T-cell (primary cell): Measurements from ENCODE around the gene EBLN2. TPM values are rescaled to one million over a fixed set of nuclear protein-coding genes. Genes with fewer than 3 reads are reported as not detected.

Experiments used
- ATAC-seq, 4 experiments: fragments of 200-7000 bp in 3 of 4; fragments of 150-1000 bp in 1 of 4; cut with Tn5 transposase; replicated peaks in 1 of 4; 1 replicate in 3 of 4; 2 replicates in 1 of 4; pipeline ENCODE4 v1.10.0; 2021; ENCODE audit warnings: moderate library complexity in 3 of 4, mild to moderate bottlenecking in 2 of 4, moderate number of reproducible peaks in 1 of 4
- CTCF ChIA-PET, 2 donors: fragments of 300-600 bp; sonication (Branson Sonifier 250); formaldehyde crosslinking; loops; one replicate each; lab custom pipeline; 2022; ENCODE audit warnings: antibody characterized with exemption in 2 of 2; lab: Charles Lee
- POLR2A ChIA-PET, 2 donors: fragments of 300-600 bp; sonication (Branson Sonifier 250); formaldehyde crosslinking; loops; one replicate each; lab custom pipeline; 2022; ENCODE audit warnings: antibody characterized with exemption in 2 of 2; lab: Charles Lee
- DNase-seq, 35 experiments: peaks; one replicate each; pipeline versions ENCODE4 v3.0.0 to v3.0.0-alpha.2; 2013 to 2023
- H3K27ac ChIP-seq: one replicate; pipeline ENCODE4 v1.5.1; 2013; ENCODE audit warnings: low read length
- H3K27me3 ChIP-seq, 2 experiments: replicated peaks in 1 of 2; 1 replicate in 1 of 2; 2 replicates in 1 of 2; pipeline versions ENCODE4 v1.6.1 to v1.7.0; 2013; ENCODE audit warnings: low read length in 1 of 2, mixed read lengths in 1 of 2; ENCODE audit not compliant: control insufficient read depth in 2 of 2, insufficient read depth in 2 of 2; ENCODE audit errors: extremely low read depth in 1 of 2
- H3K36me3 ChIP-seq, 2 donors: 1 replicate in 1 of 2; 2 replicates in 1 of 2; pipeline versions ENCODE4 v1.6.1 to v1.7.0; 2013; ENCODE audit warnings: low read length in 1 of 2; ENCODE audit not compliant: control insufficient read depth in 2 of 2, insufficient read depth in 1 of 2; ENCODE audit errors: extremely low read depth in 1 of 2
- H3K4me1 ChIP-seq, 2 experiments: 1 replicate in 1 of 2; 2 replicates in 1 of 2; pipeline versions ENCODE4 v1.6.1 to v1.7.0; 2013; ENCODE audit warnings: low read length in 2 of 2, mixed read lengths in 1 of 2; ENCODE audit not compliant: insufficient read depth in 2 of 2, control insufficient read depth in 1 of 2; ENCODE audit errors: extremely low read depth in 1 of 2
- H3K4me3 ChIP-seq, 2 donors: 1 replicate in 1 of 2; 2 replicates in 1 of 2; pipeline versions ENCODE4 v1.5.1 to v1.7.0; 2013; ENCODE audit warnings: mild to moderate bottlenecking in 2 of 2, low read length in 1 of 2, moderate library complexity in 1 of 2; ENCODE audit not compliant: control insufficient read depth in 1 of 2; ENCODE audit errors: extremely low read depth in 1 of 2
- H3K9me3 ChIP-seq: 2 replicates; pipeline ENCODE4 v1.7.0; 2013
- H3K27ac Mint-ChIP-seq, 2 donors: one replicate each; pipeline ENCODE4 v1.8.0; 2020 to 2021; ENCODE audit warnings: mild to moderate bottlenecking in 2 of 2, mixed read lengths in 2 of 2
- H3K27me3 Mint-ChIP-seq, 2 donors: one replicate each; pipeline ENCODE4 v1.8.0; 2021 to 2022; ENCODE audit warnings: mixed read lengths in 2 of 2
- H3K36me3 Mint-ChIP-seq: one replicate; pipeline ENCODE4 v1.8.0; 2021; ENCODE audit warnings: mixed read lengths
- H3K4me1 Mint-ChIP-seq, 3 donors: one replicate each; pipeline ENCODE4 v1.8.0; 2020 to 2022; ENCODE audit warnings: mixed read lengths in 3 of 3, mild to moderate bottlenecking in 1 of 3
- H3K4me3 Mint-ChIP-seq, 3 donors: one replicate each; pipeline ENCODE4 v1.8.0; 2020 to 2022; ENCODE audit warnings: mild to moderate bottlenecking in 3 of 3, mixed read lengths in 3 of 3, moderate library complexity in 3 of 3
- H3K9me3 Mint-ChIP-seq, 3 donors: one replicate each; pipeline ENCODE4 v1.8.0; 2020 to 2022; ENCODE audit warnings: mixed read lengths in 3 of 3
- WGBS: methylation state at CpG from one replicate; pipeline ENCODE4 v1.1.5; 2013; ENCODE audit warnings: missing lambda C conversion rate; ENCODE audit not compliant: insufficient coverage; 5-methylcytosine and 5-hydroxymethylcytosine counted together
- total RNA-seq, 35 experiments: library from RNA in 6 of 35; stranded (reverse) in 6 of 35; fragments of 120-200 nt in 1 of 35; gene quantifications; one replicate each; pipeline versions ENCODE4 v1.2.1 to v1.2.4 and lab custom pipeline; 2013 to 2026

The EBLN2 gene
- 10 to 100 TPM in 2 of 5 donors, 1 to 10 TPM in 3; 6.6 to 12.8 (median 8.1) TPM for total RNA-seq
- 14.5 TPM for total RNA-seq (2013)
- total RNA-seq (lab: John Stamatoyannopoulos, UW): 3.1 to 12.1 (median 8.7) reads per million in 29 experiments

DNA sequence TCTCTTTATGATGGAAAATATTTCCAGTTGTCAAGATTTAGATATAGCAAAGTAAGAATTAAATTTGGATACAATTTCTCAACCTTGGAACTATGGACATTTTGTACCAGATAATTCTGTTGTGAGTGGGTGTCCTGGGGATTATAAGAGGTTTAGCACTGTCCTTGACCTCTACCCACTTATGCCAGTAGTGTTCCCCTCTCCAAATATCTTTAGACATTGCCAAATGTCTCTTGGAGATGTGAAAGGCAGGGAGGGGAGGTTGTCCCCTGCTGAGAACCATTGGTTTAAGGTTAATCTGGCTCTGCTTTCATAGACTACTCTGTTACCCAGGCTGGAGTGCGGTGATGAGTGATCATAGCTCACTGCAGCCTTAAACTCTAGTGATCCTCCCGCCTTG, at the start of gene EBLN2:
Gene EBLN2 (plus strand): TSS at position 244 of the 400 bp plus-strand sequence. CDS start 423 bp downstream, outside the sequence.
- Mint-ChIP-seq H3K27me3 (no peaks in the 10 kb centered on the region), H3K4me1 (peaks cover 3 to 7% (median 4%) of the 10 kb centered on the region in 3 donors), H3K36me3 (peaks cover 42% of the 10 kb centered on the region), H3K9me3 (no peaks in the 10 kb centered on the region), H3K27ac (peak within 1 kb of the TSS in 1 of 2 donors; percentile 45), H3K4me3 (no peak within 1 kb of the TSS)
- H3K27ac ChIP-seq: no peak within 1 kb of the TSS
- ChIA-PET POLR2A (no interaction called here), CTCF (interaction anchor here in 1 of 2 donors (0.6 kb wide), 1 partner anchor 40 kb away, joined by 3 read pairs; no protein-coding TSS in a partner anchor)
- peaks cover 0 to 43% of the 10 kb centered on the region in 2 donors for H3K36me3 ChIP-seq
- H3K9me3 ChIP-seq: no peaks in the 10 kb centered on the region
- 83% methylated on average over 1 of the region's 2 CpGs for WGBS
- no peaks in the 10 kb centered on the region for H3K4me1 ChIP-seq
- H3K4me3 ChIP-seq: no peak within 1 kb of the TSS
- no peaks in the 10 kb centered on the region for H3K27me3 ChIP-seq
- no peak for DNase-seq
- ATAC-seq: no peak

DNA sequence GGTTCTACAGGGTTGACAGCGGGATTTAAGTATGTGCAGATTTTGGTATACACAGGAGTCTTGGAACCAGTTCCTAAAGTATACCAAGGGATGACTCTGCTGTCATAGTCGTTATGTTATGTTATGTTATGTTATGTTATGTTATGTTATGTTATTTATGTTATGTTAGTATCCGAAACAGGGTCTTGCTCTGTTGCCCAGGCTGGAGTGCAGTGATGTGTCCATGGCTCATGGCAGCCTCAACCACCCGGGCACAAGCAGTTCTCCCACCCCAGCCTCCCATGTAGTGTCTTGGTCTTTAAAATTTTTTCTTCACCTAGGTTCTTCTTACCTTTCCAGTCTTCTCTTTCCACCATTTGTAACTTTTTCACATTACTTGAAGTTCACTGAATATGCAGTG, 43.2 kb upstream of the EBLN2 start:
- DNase-seq (no peak), ATAC-seq (no peak)
- CTCF ChIA-PET: no interaction called here
- Mint-ChIP-seq H3K27ac (no peak overlapping the region), H3K36me3 (peaks cover 22% of the 10 kb centered on the region), H3K9me3 (no peaks in the 10 kb centered on the region), H3K27me3 (no peaks in the 10 kb centered on the region), H3K4me3 (peak overlapping the region in 1 of 3 donors; percentile 9), H3K4me1 (peaks cover 68 to 75% (median 75%) of the 10 kb centered on the region in 3 donors)
- H3K9me3 ChIP-seq: no peaks in the 10 kb centered on the region
- H3K27ac ChIP-seq: no peak overlapping the region
- peaks cover 0 to 4% of the 10 kb centered on the region in 2 donors for H3K36me3 ChIP-seq
- POLR2A ChIA-PET: no interaction called here
- no peaks in the 10 kb centered on the region for H3K27me3 ChIP-seq
- 86% methylated on average over 1 of the region's 4 CpGs for WGBS
- H3K4me1 ChIP-seq: peaks cover 12 to 23% of the 10 kb centered on the region in 2 experiments
- no peak overlapping the region for H3K4me3 ChIP-seq

DNA sequence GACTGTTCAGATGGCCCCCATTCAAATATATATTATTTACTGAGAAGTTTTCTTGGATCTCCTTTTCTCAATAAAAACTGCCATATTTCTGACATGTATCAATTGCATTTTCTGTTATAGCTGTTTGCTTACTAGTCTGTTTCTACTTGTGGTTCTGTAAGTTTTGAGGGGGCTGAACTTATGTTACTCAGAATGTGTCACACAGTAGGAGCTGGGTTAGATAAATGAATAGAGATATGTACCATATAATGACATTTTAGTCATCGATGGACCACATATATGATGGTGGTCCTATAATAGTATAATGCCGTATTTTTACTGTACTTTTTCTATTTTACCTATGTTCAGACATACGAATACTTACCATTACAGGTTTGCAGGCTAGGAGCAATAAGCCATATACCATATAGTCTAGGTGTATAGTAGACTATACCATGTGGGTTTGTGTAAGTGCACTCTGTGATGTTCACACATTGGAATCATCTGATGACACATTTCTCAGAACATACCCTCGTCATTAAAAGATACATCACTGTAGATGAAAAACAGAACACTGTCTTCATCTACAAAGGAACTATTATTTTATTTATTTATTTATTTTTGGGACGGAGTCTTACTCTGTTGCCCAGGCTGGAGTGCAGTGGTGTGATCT, 42.5 kb upstream of the EBLN2 start:
- Mint-ChIP-seq H3K36me3 (peaks cover 21% of the 10 kb centered on the region), H3K4me1 (peaks cover 63 to 72% (median 71%) of the 10 kb centered on the region in 3 donors), H3K27ac (no peak overlapping the region), H3K27me3 (no peaks in the 10 kb centered on the region), H3K4me3 (peak overlapping the region in 1 of 3 donors; percentile 9), H3K9me3 (no peaks in the 10 kb centered on the region)
- Histone ChIP-seq H3K9me3 (no peaks in the 10 kb centered on the region), H3K4me1 (peaks cover 15 to 23% of the 10 kb centered on the region in 2 experiments), H3K27ac (no peak overlapping the region), H3K27me3 (no peaks in the 10 kb centered on the region), H3K4me3 (no peak overlapping the region), H3K36me3 (peaks cover 0 to 4% of the 10 kb centered on the region in 2 donors)
- POLR2A ChIA-PET: interaction anchor here in 1 of 2 donors (0.5 kb wide), 1 partner anchor 711 kb away, joined by 8 read pairs; no protein-coding TSS in a partner anchor
- CTCF ChIA-PET: interaction anchor here in 1 of 2 donors (0.8 kb wide), 1 partner anchor 37 kb away, joined by 3 read pairs; no protein-coding TSS in a partner anchor
- no CpG with 5 or more reads among the region's 5 CpGs for WGBS
- no peak for ATAC-seq
- no peak for DNase-seq

DNA sequence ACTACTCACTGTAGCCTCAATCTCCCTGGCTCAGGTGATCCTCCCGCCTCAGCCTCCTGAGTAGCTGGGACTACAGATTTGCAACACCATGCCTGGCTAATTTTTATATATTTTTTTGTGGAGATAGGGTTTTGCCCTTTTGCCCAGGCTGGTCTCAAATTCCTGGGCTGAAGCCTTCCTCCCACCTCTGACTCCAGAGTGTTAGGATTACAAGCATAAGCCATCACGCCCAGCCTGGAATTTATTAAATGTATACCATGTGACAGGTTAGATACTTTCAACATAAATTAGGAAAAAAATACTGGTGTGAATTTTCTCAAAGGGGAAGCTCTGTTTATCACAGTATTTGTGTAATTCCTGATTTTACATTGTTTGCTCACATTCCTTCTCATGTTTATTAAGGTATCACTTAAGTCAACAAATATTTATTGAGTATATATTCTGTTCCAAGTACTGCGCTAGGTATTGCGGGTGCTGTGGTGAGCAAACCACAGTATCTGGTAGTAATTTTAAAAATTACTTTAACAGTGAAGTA, 40.1 kb upstream of the EBLN2 start:
- H3K27me3 Mint-ChIP-seq: no peaks in the 10 kb centered on the region
- no peaks in the 10 kb centered on the region for H3K9me3 Mint-ChIP-seq
- DNase-seq (no peak), ATAC-seq (no peak)
- peaks cover 15% of the 10 kb centered on the region for H3K36me3 Mint-ChIP-seq
- peak overlapping the region in 1 of 2 donors; percentile 31 for H3K27ac Mint-ChIP-seq
- Histone ChIP-seq H3K9me3 (no peaks in the 10 kb centered on the region), H3K36me3 (no peaks in the 10 kb centered on the region), H3K4me3 (no peak overlapping the region), H3K27me3 (no peaks in the 10 kb centered on the region), H3K27ac (no peak overlapping the region), H3K4me1 (peaks cover 15 to 22% of the 10 kb centered on the region in 2 experiments)
- peaks cover 77 to 78% (median 78%) of the 10 kb centered on the region in 3 donors for H3K4me1 Mint-ChIP-seq
- WGBS: no CpG with 5 or more reads among the region's 4 CpGs
- CTCF ChIA-PET: interaction anchor here in 1 of 2 donors (0.8 kb wide), 1 partner anchor 15 kb away, joined by 3 read pairs; no protein-coding TSS in a partner anchor
- H3K4me3 Mint-ChIP-seq: no peak overlapping the region
- POLR2A ChIA-PET: interaction anchor here in 1 of 2 donors (0.6 to 0.7 kb wide), 3 partner anchors 35 to 626 kb away, joined by 3 to 7 read pairs (median 6); no protein-coding TSS in a partner anchor

DNA sequence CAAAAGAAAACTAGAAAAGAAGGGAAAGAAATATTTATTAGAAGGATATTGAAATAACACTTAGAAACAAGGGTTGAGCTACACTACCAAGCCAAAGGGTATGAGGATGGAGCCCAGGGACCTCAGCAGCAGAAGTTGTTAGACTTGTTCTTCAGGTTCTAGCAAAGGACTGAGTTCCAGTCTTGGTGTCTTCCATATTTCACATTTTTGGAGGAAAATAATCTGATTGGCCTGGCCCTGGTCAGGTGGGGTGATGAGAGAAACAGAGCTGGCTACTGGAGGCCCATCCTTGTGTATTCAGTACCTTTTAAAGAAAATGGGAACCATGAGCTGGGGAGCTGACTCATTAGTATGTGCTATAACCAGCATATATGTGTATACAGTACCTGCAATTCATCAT, 36.6 kb upstream of the EBLN2 start:
- POLR2A ChIA-PET: no interaction called here
- DNase-seq: no peak

DNA sequence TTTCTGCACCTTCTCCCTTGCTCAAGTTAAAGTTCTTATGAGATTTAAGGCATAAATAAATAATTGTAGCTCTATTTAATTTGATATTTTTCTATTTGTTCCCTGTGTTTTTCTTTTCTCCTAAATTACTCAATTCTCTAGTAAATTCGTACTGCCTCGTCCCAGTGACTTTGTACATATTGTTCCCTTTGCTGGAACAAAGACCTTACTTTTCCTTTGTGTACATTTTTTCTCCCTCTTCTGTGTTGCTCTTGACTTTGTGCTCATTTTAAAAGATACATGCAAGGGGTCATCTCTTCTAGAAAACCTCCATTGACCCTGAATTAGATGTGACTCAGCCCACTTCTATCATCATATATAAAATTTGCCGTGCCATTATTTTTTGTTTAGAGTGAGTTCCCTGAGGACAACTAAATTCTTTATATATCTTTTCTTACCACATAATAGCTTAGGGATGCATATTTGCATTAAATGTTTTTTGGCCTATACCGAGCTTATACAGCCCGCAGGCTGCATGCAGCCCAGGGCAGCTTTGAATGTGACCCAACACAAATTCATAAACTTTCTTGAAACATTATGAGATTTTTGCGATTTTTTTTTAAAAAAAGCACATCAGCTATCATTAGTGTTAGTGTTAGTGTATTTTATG, 35.2 kb upstream of the EBLN2 start:
- no peaks in the 10 kb centered on the region for H3K27me3 Mint-ChIP-seq
- H3K27ac Mint-ChIP-seq: no peak overlapping the region
- CTCF ChIA-PET: interaction anchor here in 1 of 2 donors (0.9 to 1.8 kb wide), 3 partner anchors 15 to 30 kb away, joined by 3 to 4 read pairs (median 3); no protein-coding TSS in a partner anchor
- WGBS: no CpG with 5 or more reads among the region's 6 CpGs
- Histone ChIP-seq H3K27ac (no peak overlapping the region), H3K36me3 (peaks cover 0 to 4% of the 10 kb centered on the region in 2 donors), H3K27me3 (no peaks in the 10 kb centered on the region), H3K9me3 (no peaks in the 10 kb centered on the region), H3K4me1 (peaks cover 6 to 29% of the 10 kb centered on the region in 2 experiments), H3K4me3 (no peak overlapping the region)
- peaks cover 14% of the 10 kb centered on the region for H3K36me3 Mint-ChIP-seq
- H3K9me3 Mint-ChIP-seq: no peaks in the 10 kb centered on the region
- H3K4me1 Mint-ChIP-seq: peaks cover 79 to 85% (median 84%) of the 10 kb centered on the region in 3 donors
- DNase-seq (no peak), ATAC-seq (no peak)
- H3K4me3 Mint-ChIP-seq: no peak overlapping the region
- POLR2A ChIA-PET: interaction anchor here in 1 of 2 donors (0.5 kb wide), 1 partner anchor 16 kb away, joined by 8 read pairs; no protein-coding TSS in a partner anchor

More for the DNA sequence above, 36.6 kb upstream of the EBLN2 start:
- Mint-ChIP-seq H3K9me3 (no peaks in the 10 kb centered on the region), H3K36me3 (peaks cover 13% of the 10 kb centered on the region), H3K4me3 (no peak overlapping the region), H3K27ac (peak overlapping the region in 1 of 2 donors; percentile 45), H3K27me3 (no peaks in the 10 kb centered on the region), H3K4me1 (peaks cover 76 to 82% (median 82%) of the 10 kb centered on the region in 3 donors)
- Histone ChIP-seq H3K9me3 (no peaks in the 10 kb centered on the region), H3K27ac (no peak overlapping the region), H3K4me1 (peaks cover 7 to 33% of the 10 kb centered on the region in 2 experiments), H3K36me3 (peaks cover 0 to 4% of the 10 kb centered on the region in 2 donors), H3K27me3 (no peaks in the 10 kb centered on the region), H3K4me3 (no peak overlapping the region)
- CTCF ChIA-PET: no interaction called here
- no peak for ATAC-seq
